Fibroblast of lung (primary cell): Measurements from ENCODE around the gene SUGCT. TPM values are rescaled to one million over a fixed set of nuclear protein-coding genes. Genes with fewer than 3 reads are reported as not detected.

Experiments
- DNase-seq, 2 donors: peaks; one replicate each; pipeline versions ENCODE4 v3.0.0 to v3.0.0-alpha.2; 2010; ENCODE audit warnings: low read depth in 2 of 2
- H2AFZ ChIP-seq: 2 replicates; pipeline ENCODE4 v1.5.1; 2012; ENCODE audit warnings: low read length, control low read depth, inconsistent platforms
- H3K27ac ChIP-seq: 2 replicates; pipeline ENCODE4 v1.5.1; 2011; ENCODE audit warnings: low read length, control low read depth; ENCODE audit not compliant: insufficient read depth
- H3K27me3 ChIP-seq: 2 replicates; pipeline ENCODE4 v1.5.1; 2011; ENCODE audit warnings: mild to moderate bottlenecking, low read length; ENCODE audit not compliant: control insufficient read depth, insufficient read depth
- H3K36me3 ChIP-seq: 2 replicates; pipeline ENCODE4 v1.5.1; 2011; ENCODE audit warnings: low read length; ENCODE audit not compliant: control insufficient read depth, insufficient read depth
- H3K4me1 ChIP-seq: 2 replicates; pipeline ENCODE4 v1.5.1; 2011; ENCODE audit warnings: low read length; ENCODE audit not compliant: control insufficient read depth, insufficient read depth; ENCODE audit errors: extremely low read depth
- H3K4me2 ChIP-seq: 2 replicates; pipeline ENCODE4 v1.5.1; 2011; ENCODE audit warnings: low read length, control low read depth; ENCODE audit not compliant: insufficient read depth; ENCODE audit errors: extremely low read depth
- H3K4me3 ChIP-seq, 4 experiments: fragments of 200-600 bp in 1 of 4; sonication (generic) in 1 of 4; replicated peaks in 1 of 4; 2 replicates each; pipeline ENCODE4 v1.5.1; 2011 to 2016; ENCODE audit warnings: low read length in 4 of 4, low read depth in 3 of 4, mild to moderate bottlenecking in 3 of 4, control low read depth in 2 of 4, inconsistent platforms in 1 of 4, mixed read lengths in 1 of 4; ENCODE audit not compliant: insufficient read depth in 1 of 4; ENCODE audit errors: control extremely low read depth in 1 of 4
- H3K79me2 ChIP-seq: 2 replicates; pipeline ENCODE4 v1.5.1; 2012; ENCODE audit warnings: mild to moderate bottlenecking, low read length, inconsistent platforms; ENCODE audit not compliant: control insufficient read depth, insufficient read depth
- H3K9ac ChIP-seq: 2 replicates; pipeline ENCODE4 v1.5.1; 2011; ENCODE audit warnings: mild to moderate bottlenecking, low read length, control low read depth; ENCODE audit not compliant: insufficient read depth
- H3K9me3 ChIP-seq: 2 replicates; pipeline ENCODE4 v1.5.1; 2012; ENCODE audit warnings: low read depth, low read length; ENCODE audit not compliant: control insufficient read depth, insufficient read depth
- H4K20me1 ChIP-seq: 2 replicates; pipeline ENCODE4 v1.5.1; 2011; ENCODE audit warnings: low read length; ENCODE audit not compliant: control insufficient read depth, insufficient read depth; ENCODE audit errors: extremely low read depth
- EZH2 ChIP-seq: IDR thresholded peaks from 2 replicates; pipeline ENCODE4 v1.5.1; 2012; ENCODE audit warnings: low read length, control low read depth, mild to moderate bottlenecking; ENCODE audit errors: missing control alignments
- polyA plus RNA-seq, 2 donors: library from polyadenylated mRNA; depleted of rRNA in 1 of 2; stranded (reverse) in 1 of 2; unstranded in 1 of 2; fragments of >200 nt; gene quantifications; 2 replicates each; pipeline ENCODE4 v1.2.1, GENCODE V29; 2011 to 2012; ENCODE audit warnings: missing spikeins in 1 of 2
- total RNA-seq: library from RNA; depleted of rRNA; stranded (reverse); fragments of >200 nt; gene quantifications from 2 replicates; pipeline ENCODE4 v1.2.1, GENCODE V29; 2014
- TF ChIP-seq, protein P1 (sequence below), 2 donors: IDR thresholded peaks in 1 of 2; conservative IDR thresholded peaks in 1 of 2; 1 replicate in 1 of 2; 2 replicates in 1 of 2; pipeline ENCODE4 v1.5.1; 2011 to 2012; ENCODE audit warnings: low read length in 2 of 2, control low read depth in 1 of 2, inconsistent platforms in 1 of 2, low read depth in 1 of 2, mild to moderate bottlenecking in 1 of 2

SUGCT gene
- total and polyA plus RNA-seq, 2 donors (not counting 1 experiment from before 2014, with no cell fraction given) = 8.4 to 16.5 TPM

DNA sequence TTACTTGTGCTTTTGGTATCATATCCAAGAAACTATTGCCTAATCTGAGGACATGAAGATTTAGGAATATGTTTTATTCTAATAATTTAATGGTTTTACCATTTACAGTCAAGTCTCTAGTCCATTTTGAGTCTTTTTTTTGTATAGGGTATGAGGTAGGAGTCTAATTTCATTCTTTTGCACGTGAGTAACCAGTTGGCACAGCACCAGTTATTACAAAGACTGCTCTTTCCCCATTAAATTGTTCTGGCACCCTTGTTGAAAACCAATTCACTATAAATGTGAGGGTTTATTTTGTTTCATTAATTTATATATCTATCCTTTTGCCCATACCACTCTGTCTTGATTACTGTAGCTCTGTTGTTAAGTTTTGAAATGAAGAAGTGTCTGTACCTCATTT lies 381.6 kb downstream of the SUGCT start:
- Histone ChIP-seq H2AFZ (no peak overlapping the region), H3K9me3 (no peaks in the 10 kb centered on the region), H3K36me3 (no peaks in the 10 kb centered on the region), H3K79me2 (no peaks in the 10 kb centered on the region), H3K4me3 (no peak overlapping the region), H3K4me1 (no peaks in the 10 kb centered on the region), H3K4me2 (no peak overlapping the region), H3K27ac (no peak overlapping the region), H3K9ac (no peak overlapping the region), H4K20me1 (no peaks in the 10 kb centered on the region), H3K27me3 (no peaks in the 10 kb centered on the region)
- peak; percentile 23 to 66 for DNase-seq
- TF ChIP-seq, protein P1, sequence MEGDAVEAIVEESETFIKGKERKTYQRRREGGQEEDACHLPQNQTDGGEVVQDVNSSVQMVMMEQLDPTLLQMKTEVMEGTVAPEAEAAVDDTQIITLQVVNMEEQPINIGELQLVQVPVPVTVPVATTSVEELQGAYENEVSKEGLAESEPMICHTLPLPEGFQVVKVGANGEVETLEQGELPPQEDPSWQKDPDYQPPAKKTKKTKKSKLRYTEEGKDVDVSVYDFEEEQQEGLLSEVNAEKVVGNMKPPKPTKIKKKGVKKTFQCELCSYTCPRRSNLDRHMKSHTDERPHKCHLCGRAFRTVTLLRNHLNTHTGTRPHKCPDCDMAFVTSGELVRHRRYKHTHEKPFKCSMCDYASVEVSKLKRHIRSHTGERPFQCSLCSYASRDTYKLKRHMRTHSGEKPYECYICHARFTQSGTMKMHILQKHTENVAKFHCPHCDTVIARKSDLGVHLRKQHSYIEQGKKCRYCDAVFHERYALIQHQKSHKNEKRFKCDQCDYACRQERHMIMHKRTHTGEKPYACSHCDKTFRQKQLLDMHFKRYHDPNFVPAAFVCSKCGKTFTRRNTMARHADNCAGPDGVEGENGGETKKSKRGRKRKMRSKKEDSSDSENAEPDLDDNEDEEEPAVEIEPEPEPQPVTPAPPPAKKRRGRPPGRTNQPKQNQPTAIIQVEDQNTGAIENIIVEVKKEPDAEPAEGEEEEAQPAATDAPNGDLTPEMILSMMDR (conservative IDR thresholded peaks at IDR 0.05 in 1 of 2, IDR thresholded peaks at IDR 0.05 in 1 of 2; ENCODE audit: low read depth in 1 of 2, low read length in 2 of 2) = no peak
- TF ChIP-seq EZH2 = no peak

DNA sequence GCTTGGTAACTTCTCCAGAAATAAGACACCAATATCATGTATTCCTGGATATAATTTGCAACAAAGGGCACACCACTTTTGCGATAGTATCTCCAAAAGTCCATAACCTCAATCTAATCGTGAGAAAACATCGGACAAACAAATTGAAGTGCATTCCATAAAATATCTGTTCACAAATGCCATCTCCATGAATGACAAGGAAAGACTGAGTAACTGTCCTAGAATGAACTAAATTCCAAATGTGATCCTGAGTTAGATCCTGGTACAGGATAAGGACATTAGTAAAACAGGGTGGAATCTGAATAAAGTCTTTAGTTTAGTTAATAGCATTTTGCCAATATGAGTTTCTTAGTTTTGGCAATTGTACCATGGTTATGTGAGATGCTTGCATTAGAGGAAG lies 384.2 kb downstream of the SUGCT start:
- H3K4me2 ChIP-seq = no peak overlapping the region
- H3K79me2 ChIP-seq = no peaks in the 10 kb centered on the region
- H3K4me1 ChIP-seq = no peaks in the 10 kb centered on the region
- H2AFZ ChIP-seq = no peak overlapping the region
- H3K9me3 ChIP-seq = no peaks in the 10 kb centered on the region
- DNase-seq = no peak
- H3K27ac ChIP-seq = no peak overlapping the region
- H3K36me3 ChIP-seq = no peaks in the 10 kb centered on the region
- no peaks in the 10 kb centered on the region for H4K20me1 ChIP-seq
- TF ChIP-seq, protein P1 (conservative IDR thresholded peaks at IDR 0.05 in 1 of 2, IDR thresholded peaks at IDR 0.05 in 1 of 2; ENCODE audit: low read depth in 1 of 2, low read length in 2 of 2) = no peak
- TF ChIP-seq EZH2 = no peak
- H3K4me3 ChIP-seq = no peak overlapping the region
- H3K9ac ChIP-seq = no peak overlapping the region
- H3K27me3 ChIP-seq = no peaks in the 10 kb centered on the region

DNA sequence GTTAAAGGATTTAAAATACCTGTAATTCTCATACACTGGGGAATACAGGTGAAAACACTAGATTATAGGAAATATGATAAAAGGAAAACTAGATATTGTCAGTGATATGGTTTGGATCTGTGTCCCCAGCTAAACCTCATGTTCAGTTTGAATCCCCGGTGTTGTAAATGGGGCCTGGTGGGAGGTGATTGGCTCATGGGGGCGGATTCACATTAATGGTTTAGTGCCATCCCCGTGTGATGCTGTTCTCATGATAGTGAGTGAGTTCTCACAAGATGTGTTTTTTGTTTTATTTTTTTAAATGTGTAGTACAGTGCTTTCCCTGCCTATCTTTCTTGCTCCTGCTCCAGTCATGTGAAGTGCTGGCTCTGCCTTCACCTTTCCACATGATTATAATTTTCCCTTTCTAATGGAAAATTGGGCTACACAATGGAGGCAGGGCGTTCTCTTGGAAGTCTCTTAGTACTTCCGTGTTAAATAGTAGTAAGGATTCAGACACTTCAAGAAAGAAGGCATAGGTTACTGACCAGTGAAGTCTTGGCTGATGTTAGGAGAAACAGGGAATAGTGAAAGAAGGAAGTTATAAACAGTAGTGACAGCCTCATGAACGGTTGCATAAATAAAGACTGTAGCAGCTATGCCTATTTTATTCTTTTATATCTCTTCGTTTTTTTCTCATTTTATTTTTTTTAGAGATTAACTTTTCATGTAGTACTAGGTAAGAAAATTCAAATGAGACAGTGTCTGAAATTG lies 386.4 kb downstream of the SUGCT start:
- Histone ChIP-seq H2AFZ (peak overlapping the region; percentile 45), H3K27ac (no peak overlapping the region), H3K4me2 (no peak overlapping the region), H3K36me3 (no peaks in the 10 kb centered on the region), H3K27me3 (no peaks in the 10 kb centered on the region), H3K9ac (no peak overlapping the region), H3K4me1 (no peaks in the 10 kb centered on the region), H4K20me1 (no peaks in the 10 kb centered on the region), H3K4me3 (no peak overlapping the region), H3K79me2 (no peaks in the 10 kb centered on the region), H3K9me3 (no peaks in the 10 kb centered on the region)
- DNase-seq = no peak
- TF ChIP-seq, protein P1 (conservative IDR thresholded peaks at IDR 0.05 in 1 of 2, IDR thresholded peaks at IDR 0.05 in 1 of 2; ENCODE audit: low read depth in 1 of 2, low read length in 2 of 2) = no peak
- TF ChIP-seq EZH2 = no peak
